ENCODE data around the gene VWC2L. TPM values are rescaled to one million over a fixed set of nuclear protein-coding genes. Genes with fewer than 3 reads are reported as not detected.

Gene VWC2L
- total RNA-seq, 6 donors from 2014 or later, result 0.30 TPM; not detected in 5

GRCh38 chr2:214465363-214466146 is 54.7 kb downstream of the VWC2L start:
- peak overlapping the region in 1 of 4 donors; percentile 50 for H3K27ac ChIP-seq
- no peaks in the 10 kb centered on the region for H3K27me3 ChIP-seq
- DNase-seq (no peak), ATAC-seq (ENCODE audit: low FRiP score in 2 of 2) (peak in 1 of 2 donors; percentile 77)
- no peaks in the 10 kb centered on the region for H3K36me3 ChIP-seq
- TF ChIP-seq EP300 (IDR thresholded peaks at IDR 0.05) (no peak), POLR2A (IDR thresholded peaks at IDR 0.05) (no peak), CTCF (IDR thresholded peaks at IDR 0.05) (no peak), POLR2AphosphoS5 (IDR thresholded peaks at IDR 0.05) (peak in 1 of 2 donors; percentile 13)
- no peak overlapping the region for H3K4me3 ChIP-seq
- no peaks in the 10 kb centered on the region for H3K4me1 ChIP-seq
- 54 to 65% methylated on average over 3 of the region's 3 CpGs for WGBS, 2 donors
- no peaks in the 10 kb centered on the region for H3K9me3 ChIP-seq

GRCh38 chr2:214469728-214470127 is 58.9 kb downstream of the VWC2L start:
- 77 to 88% methylated on average over 3 of the region's 3 CpGs for WGBS, 2 donors
- DNase-seq (no peak), ATAC-seq (ENCODE audit: low FRiP score in 2 of 2) (no peak)
- H3K27me3 ChIP-seq, result no peaks in the 10 kb centered on the region
- no peaks in the 10 kb centered on the region for H3K4me1 ChIP-seq
- H3K4me3 ChIP-seq, result no peak overlapping the region
- no peaks in the 10 kb centered on the region for H3K9me3 ChIP-seq
- TF ChIP-seq EP300 (IDR thresholded peaks at IDR 0.05), result no peak
- TF ChIP-seq POLR2A (IDR thresholded peaks at IDR 0.05), result no peak
- TF ChIP-seq POLR2AphosphoS5 (IDR thresholded peaks at IDR 0.05), result no peak
- no peak for TF ChIP-seq CTCF (IDR thresholded peaks at IDR 0.05)
- no peaks in the 10 kb centered on the region for H3K36me3 ChIP-seq
- H3K27ac ChIP-seq, result no peak overlapping the region

- DNase-seq, result no peak
- Histone ChIP-seq H3K36me3 (no peaks in the 10 kb centered on the region), H3K27ac (no peak overlapping the region), H3K4me1 (no peaks in the 10 kb centered on the region), H3K4me3 (no peak overlapping the region), H3K27me3 (no peaks in the 10 kb centered on the region), H3K9me3 (no peaks in the 10 kb centered on the region)
- WGBS, 2 donors, result 83 to 87% methylated on average over 1 of the region's 1 CpG
- no peak for TF ChIP-seq POLR2AphosphoS5 (IDR thresholded peaks at IDR 0.05)
- no peak for TF ChIP-seq EP300 (IDR thresholded peaks at IDR 0.05)
- no peak for TF ChIP-seq POLR2A (IDR thresholded peaks at IDR 0.05)
- no peak for TF ChIP-seq CTCF (IDR thresholded peaks at IDR 0.05)
- no peak for ATAC-seq (ENCODE audit: low FRiP score in 2 of 2)
Observed at GRCh38 chr2:214471382-214471781, 60.5 kb downstream of the VWC2L start.

- H3K4me3 ChIP-seq, result no peak overlapping the region
- H3K27me3 ChIP-seq, result no peaks in the 10 kb centered on the region
- H3K9me3 ChIP-seq, result no peaks in the 10 kb centered on the region
- TF ChIP-seq EP300 (IDR thresholded peaks at IDR 0.05) (no peak), POLR2A (IDR thresholded peaks at IDR 0.05) (no peak), CTCF (IDR thresholded peaks at IDR 0.05) (no peak), POLR2AphosphoS5 (IDR thresholded peaks at IDR 0.05) (no peak)
- H3K36me3 ChIP-seq, result no peaks in the 10 kb centered on the region
- no peak for DNase-seq
- no peak overlapping the region for H3K27ac ChIP-seq
- 88 to 94% methylated on average over 1 of the region's 1 CpG for WGBS, 2 donors
- ATAC-seq (ENCODE audit: low FRiP score in 2 of 2), result no peak
- H3K4me1 ChIP-seq, result no peaks in the 10 kb centered on the region
Observed at GRCh38 chr2:214471990-214472389, 61.1 kb downstream of the VWC2L start.

GRCh38 chr2:214477305-214477704 is 66.5 kb downstream of the VWC2L start:
- WGBS, 2 donors, result 70 to 79% methylated on average over 2 of the region's 2 CpGs
- no peak for TF ChIP-seq POLR2AphosphoS5 (IDR thresholded peaks at IDR 0.05)
- no peak for TF ChIP-seq CTCF (IDR thresholded peaks at IDR 0.05)
- no peak for TF ChIP-seq POLR2A (IDR thresholded peaks at IDR 0.05)
- no peak for TF ChIP-seq EP300 (IDR thresholded peaks at IDR 0.05)
- no peak for ATAC-seq (ENCODE audit: low FRiP score in 2 of 2)
- Histone ChIP-seq H3K9me3 (no peaks in the 10 kb centered on the region), H3K4me3 (no peak overlapping the region), H3K27me3 (no peaks in the 10 kb centered on the region), H3K4me1 (no peaks in the 10 kb centered on the region), H3K27ac (no peak overlapping the region), H3K36me3 (no peaks in the 10 kb centered on the region)
- DNase-seq, result no peak
